ENCODE results near the gene KCNQ1. TPM values are rescaled to one million over a fixed set of nuclear protein-coding genes. Genes with fewer than 3 reads are reported as not detected.

KCNQ1 gene
- total and polyA plus RNA-seq, 8 donors = 14.0 to 61.1 (median 46.7) TPM

GRCh38 chr11:2529173-2529572, 84.4 kb downstream of the KCNQ1 start:
- DNase-seq = peak in 2 of 6 donors; percentile 3 to 21
- Histone ChIP-seq H3K27ac (no peak overlapping the region), H3K9me3 (no peaks in the 10 kb centered on the region), H3K27me3 (no peaks in the 10 kb centered on the region), H3K4me3 (no peak overlapping the region), H3K36me3 (no peaks in the 10 kb centered on the region), H3K4me1 (peaks cover 6 to 17% (median 9%) of the 10 kb centered on the region in 3 donors)
- FAIRE-seq = no peak
- TF ChIP-seq CTCF (IDR thresholded peaks at IDR 0.05) = no peak
- 84 to 90% methylated on average over 10 of the region's 10 CpGs for WGBS, 2 donors
- no peak for ATAC-seq
- intact Hi-C loops (cut with DNase I) = loop anchor here in 1 of 3 donors (2.0 kb wide), 1 partner anchor 98 kb away; no protein-coding TSS in a partner anchor

- no peak overlapping the region for H3K4me3 ChIP-seq
- no peak overlapping the region for H3K27ac ChIP-seq
- TF ChIP-seq CTCF (IDR thresholded peaks at IDR 0.05) = no peak
- no peaks in the 10 kb centered on the region for H3K36me3 ChIP-seq
- no peaks in the 10 kb centered on the region for H3K27me3 ChIP-seq
- no peaks in the 10 kb centered on the region for H3K9me3 ChIP-seq
- ATAC-seq (no peak), FAIRE-seq (no peak), DNase-seq (peak in 5 of 6 donors; percentile 7 to 50 (median 20))
- 88 to 89% methylated on average over 14 of the region's 14 CpGs for WGBS, 2 donors
- peaks cover 5 to 15% (median 6%) of the 10 kb centered on the region in 3 donors for H3K4me1 ChIP-seq
- intact Hi-C loops (cut with DNase I) = loop anchor here (2.0 to 10.0 kb wide), 3 partner anchors 99 to 365 kb away; no protein-coding TSS in a partner anchor
Observed at GRCh38 chr11:2529636-2530035, 84.8 kb downstream of the KCNQ1 start.

GRCh38 chr11:2530131-2530854, 85.5 kb downstream of the KCNQ1 start:
- peaks cover 2 to 8% (median 4%) of the 10 kb centered on the region in 3 donors for H3K4me1 ChIP-seq
- DNase-seq (peak in 4 of 6 donors; percentile 15 to 68 (median 38)), ATAC-seq (no peak), FAIRE-seq (no peak)
- intact Hi-C loops (cut with DNase I) = loop anchor here in 2 of 3 donors (5.0 to 10.0 kb wide), 2 partner anchors 103 to 365 kb away; no protein-coding TSS in a partner anchor
- no peaks in the 10 kb centered on the region for H3K27me3 ChIP-seq
- 79 to 82% methylated on average over 17 of the region's 17 CpGs for WGBS, 2 donors
- H3K36me3 ChIP-seq = no peaks in the 10 kb centered on the region
- H3K27ac ChIP-seq = no peak overlapping the region
- no peaks in the 10 kb centered on the region for H3K9me3 ChIP-seq
- H3K4me3 ChIP-seq = no peak overlapping the region
- TF ChIP-seq CTCF (IDR thresholded peaks at IDR 0.05) = no peak

GRCh38 chr11:2530855-2531200, 86.0 kb downstream of the KCNQ1 start:
- WGBS, 2 donors = 82 to 84% methylated on average over 10 of the region's 10 CpGs
- DNase-seq = peak in 4 of 6 donors; percentile 16 to 67 (median 36)
- no peak for FAIRE-seq
- no peaks in the 10 kb centered on the region for H3K36me3 ChIP-seq
- H3K27me3 ChIP-seq = no peaks in the 10 kb centered on the region
- H3K9me3 ChIP-seq = no peaks in the 10 kb centered on the region
- no peak overlapping the region for H3K4me3 ChIP-seq
- no peak overlapping the region for H3K27ac ChIP-seq
- ATAC-seq = no peak
- intact Hi-C loops (cut with DNase I) = loop anchor here in 2 of 3 donors (5.0 to 10.0 kb wide), 2 partner anchors 104 to 364 kb away; no protein-coding TSS in a partner anchor
- H3K4me1 ChIP-seq = peaks cover 0 to 5% (median 0%) of the 10 kb centered on the region in 3 donors
- TF ChIP-seq CTCF (IDR thresholded peaks at IDR 0.05) = no peak
